HEK293 (cell line): ENCODE data around the gene NHLH1.

Experiments
- CTCF ChIA-PET: fragments of 350-600 bp; formaldehyde crosslinking; extraction: SDS; loops from one replicate; lab custom pipeline; 2021; ENCODE audit warnings: antibody characterized with exemption; lab: Yijun Ruan, JAX
- POLR2A ChIA-PET: fragments of 300-600 bp; formaldehyde crosslinking; extraction: SDS; loops from one replicate; lab custom pipeline; 2020; ENCODE audit warnings: antibody characterized with exemption, inconsistent platforms; lab: Yijun Ruan, JAX
- H3K27ac ChIP-seq: fragments of 200-500 bp; sonication (Bioruptor generic); 2 replicates; pipeline ENCODE4 v1.5.1; 2014; ENCODE audit warnings: low read depth, low read length, control low read depth, inconsistent platforms; ENCODE audit errors: extremely low read depth
- H3K36me3 ChIP-seq, 2 experiments: fragments of 200-500 bp in 1 of 2; sonication (Bioruptor generic) in 1 of 2; 1 replicate in 1 of 2; 2 replicates in 1 of 2; pipeline ENCODE4 v1.5.1; 2014 to 2017; ENCODE audit warnings: inconsistent platforms in 2 of 2, low read length in 2 of 2; ENCODE audit not compliant: control insufficient read depth in 2 of 2, insufficient read depth in 1 of 2
- H3K4me1 ChIP-seq: fragments of 200-500 bp; sonication (Bioruptor generic); 2 replicates; pipeline ENCODE4 v1.5.1; 2014; ENCODE audit warnings: mild to moderate bottlenecking, low read length, inconsistent platforms; ENCODE audit not compliant: control insufficient read depth, insufficient read depth
- H3K4me3 ChIP-seq: 2 replicates; pipeline ENCODE4 v1.5.1; 2011; ENCODE audit warnings: low read depth, mild to moderate bottlenecking, control low read depth, low read length, moderate library complexity
- H3K9me3 ChIP-seq: fragments of 200-500 bp; sonication (Bioruptor generic); 2 replicates; pipeline ENCODE4 v1.5.1; 2014; ENCODE audit warnings: low read depth, low read length, inconsistent platforms; ENCODE audit not compliant: control insufficient read depth, insufficient read depth
- BCL11B ChIP-seq: fragments of 450-650 bp; formaldehyde crosslinking; IDR thresholded peaks from 2 replicates; pipeline ENCODE4 v1.5.1; 2016; ENCODE audit warnings: low read depth, missing biosample characterization, missing genetic modification characterization
- KLF9 ChIP-seq: fragments of 450-650 bp; formaldehyde crosslinking; IDR thresholded peaks from 2 replicates; pipeline ENCODE4 v1.5.1; 2016; ENCODE audit warnings: missing biosample characterization, missing genetic modification characterization, low read depth
- OSR2 ChIP-seq: fragments of 450-650 bp; formaldehyde crosslinking; IDR thresholded peaks from 2 replicates; pipeline ENCODE4 v1.5.1; 2016; ENCODE audit warnings: missing biosample characterization, missing genetic modification characterization
- REST ChIP-seq: fragments of 450-650 bp; formaldehyde crosslinking; IDR thresholded peaks from 2 replicates; pipeline ENCODE4 v1.5.1; 2016; ENCODE audit warnings: missing biosample characterization, missing genetic modification characterization
- ZBTB17 ChIP-seq: fragments of 450-650 bp; formaldehyde crosslinking; IDR thresholded peaks from 2 replicates; pipeline ENCODE4 v1.5.1; 2016; ENCODE audit warnings: missing biosample characterization, missing genetic modification characterization
- ZNF2 ChIP-seq: fragments of 450-650 bp; formaldehyde crosslinking; IDR thresholded peaks from 2 replicates; pipeline ENCODE4 v1.5.1; 2016; ENCODE audit warnings: missing biosample characterization, missing genetic modification characterization
- ZNF341 ChIP-seq: fragments of 450-650 bp; formaldehyde crosslinking; IDR thresholded peaks from 2 replicates; pipeline ENCODE4; 2016; ENCODE audit warnings: low read depth, missing biosample characterization, missing genetic modification characterization
- ZNF37A ChIP-seq: fragments of 450-650 bp; IDR thresholded peaks from 2 replicates; pipeline ENCODE4 v1.5.1; 2018; ENCODE audit warnings: missing biosample characterization, missing genetic modification characterization
- ZNF473 ChIP-seq: fragments of 450-650 bp; formaldehyde crosslinking; IDR thresholded peaks from 2 replicates; pipeline ENCODE4 v1.5.1; 2017; ENCODE audit warnings: missing biosample characterization, missing genetic modification characterization
- ZNF501 ChIP-seq: fragments of 450-650 bp; formaldehyde crosslinking; IDR thresholded peaks from 2 replicates; pipeline ENCODE4 v1.5.1; 2016; ENCODE audit warnings: missing biosample characterization, missing genetic modification characterization
- ZNF513 ChIP-seq: fragments of 450-650 bp; IDR thresholded peaks from 2 replicates; pipeline ENCODE4 v1.5.1; 2018; ENCODE audit warnings: missing biosample characterization, missing genetic modification characterization
- ZNF521 ChIP-seq: fragments of 450-650 bp; formaldehyde crosslinking; IDR thresholded peaks from 2 replicates; pipeline ENCODE4 v1.5.1; 2017; ENCODE audit warnings: missing biosample characterization, mild to moderate bottlenecking, missing genetic modification characterization
- ZNF555 ChIP-seq: fragments of 450-650 bp; formaldehyde crosslinking; conservative IDR thresholded peaks from 2 replicates; pipeline ENCODE4 v1.5.1; 2017; ENCODE audit warnings: missing biosample characterization, mild to moderate bottlenecking, missing genetic modification characterization, inconsistent platforms
- ZNF558 ChIP-seq: fragments of 450-650 bp; formaldehyde crosslinking; IDR thresholded peaks from 2 replicates; pipeline ENCODE4 v1.5.1; 2016; ENCODE audit warnings: missing biosample characterization, missing genetic modification characterization
- ZNF580 ChIP-seq: fragments of 450-650 bp; formaldehyde crosslinking; IDR thresholded peaks from 2 replicates; pipeline ENCODE4 v1.5.1; 2016; ENCODE audit warnings: missing biosample characterization, missing genetic modification characterization
- ZNF610 ChIP-seq: fragments of 450-650 bp; formaldehyde crosslinking; IDR thresholded peaks from 2 replicates; pipeline ENCODE4 v1.5.1; 2016; ENCODE audit warnings: missing biosample characterization, missing genetic modification characterization, borderline replicate concordance
- ZNF658 ChIP-seq: fragments of 450-650 bp; formaldehyde crosslinking; IDR thresholded peaks from 2 replicates; pipeline ENCODE4; 2016; ENCODE audit warnings: missing biosample characterization, missing genetic modification characterization
- ZNF677 ChIP-seq: fragments of 450-650 bp; IDR thresholded peaks from 2 replicates; pipeline ENCODE4 v1.5.0; 2018; ENCODE audit warnings: missing biosample characterization, mild to moderate bottlenecking, missing genetic modification characterization, moderate library complexity
- ZNF791 ChIP-seq: fragments of 450-650 bp; formaldehyde crosslinking; IDR thresholded peaks from 2 replicates; pipeline ENCODE4 v1.5.1; 2016; ENCODE audit warnings: missing biosample characterization, missing genetic modification characterization

Gene NHLH1

GRCh38 chr1:160371756-160372155, 4.9 kb downstream of the NHLH1 start:
- ChIA-PET CTCF (interaction anchor here (0.5 to 1.6 kb wide), 5 partner anchors 19 to 329 kb away, joined by 3 to 7 read pairs (median 3); no protein-coding TSS in a partner anchor), POLR2A (no interaction called here)
- Histone ChIP-seq H3K27ac (no peak overlapping the region), H3K4me3 (no peak overlapping the region), H3K4me1 (no peaks in the 10 kb centered on the region), H3K9me3 (no peaks in the 10 kb centered on the region), H3K36me3 (no peaks in the 10 kb centered on the region)
- TF ChIP-seq ZNF658 (tag by site-specific recombination) (no peak), ZNF610 (tag by site-specific recombination) (no peak), ZNF791 (tag by site-specific recombination) (no peak)

- TF ChIP-seq ZNF555 (tag by site-specific recombination) (no peak), REST (peak; percentile 91)
- H3K4me3 ChIP-seq: no peak overlapping the region
- CTCF ChIA-PET: interaction anchor here (0.5 to 8.9 kb wide), 11 partner anchors 10 to 1066 kb away, joined by 3 to 175 read pairs (median 4); no protein-coding TSS in a partner anchor
These were observed 6.8 kb downstream of the NHLH1 start for GRCh38 chr1:160373696-160374095.

GRCh38 chr1:160374306-160375110, 7.6 kb downstream of the NHLH1 start:
- no peak overlapping the region for H3K27ac ChIP-seq
- TF ChIP-seq ZNF2 (tag by site-specific recombination) (no peak), ZNF37A (tag by site-specific recombination) (no peak), ZNF558 (tag by site-specific recombination) (no peak), ZNF677 (tag by site-specific recombination) (no peak), ZBTB17 (tag by site-specific recombination) (peak; percentile 41; the same call in 1 of the 2 replicates)
- TF ChIP-seq, all 188 proteins: peak for 1
- H3K4me3 ChIP-seq: no peak overlapping the region
- POLR2A ChIA-PET: interaction anchor here (1.5 kb wide), 1 partner anchor 12 kb away, joined by 7 read pairs; no protein-coding TSS in a partner anchor
- no peaks in the 10 kb centered on the region for H3K36me3 ChIP-seq
- CTCF ChIA-PET: interaction anchor here (0.6 to 8.9 kb wide), 12 partner anchors 10 to 1065 kb away, joined by 3 to 175 read pairs (median 5); no protein-coding TSS in a partner anchor
- H3K9me3 ChIP-seq: no peaks in the 10 kb centered on the region
- H3K4me1 ChIP-seq: no peaks in the 10 kb centered on the region

More at GRCh38 chr1:160373696-160374095, 6.8 kb downstream of the NHLH1 start:
- H3K36me3 ChIP-seq: no peaks in the 10 kb centered on the region
- POLR2A ChIA-PET: interaction anchor here (0.7 to 1.5 kb wide), 2 partner anchors 11 to 1803 kb away, joined by 3 to 7 read pairs; no protein-coding TSS in a partner anchor
- H3K4me1 ChIP-seq: no peaks in the 10 kb centered on the region
- no peaks in the 10 kb centered on the region for H3K9me3 ChIP-seq
- H3K27ac ChIP-seq: no peak overlapping the region

GRCh38 chr1:160375788-160376524, 9.1 kb downstream of the NHLH1 start:
- CTCF ChIA-PET: interaction anchor here (0.6 to 8.9 kb wide), 46 partner anchors 8 to 760 kb away, joined by 3 to 175 read pairs (median 4); partner anchors contain the start of genes CASQ1, NCSTN and NHLH1
- POLR2A ChIA-PET: interaction anchor here (1.5 to 1.7 kb wide), 2 partner anchors 23 to 29 kb away, joined by 3 to 6 read pairs; no protein-coding TSS in a partner anchor
- no peaks in the 10 kb centered on the region for H3K9me3 ChIP-seq
- no peaks in the 10 kb centered on the region for H3K4me1 ChIP-seq
- H3K4me3 ChIP-seq: no peak overlapping the region
- no peaks in the 10 kb centered on the region for H3K36me3 ChIP-seq
- H3K27ac ChIP-seq: no peak overlapping the region
- TF ChIP-seq ZNF580 (tag by site-specific recombination) (no peak), OSR2 (0 out of 2 replicates have a peak, but pooled peaks have one; percentile 21), ZNF473 (tag by site-specific recombination) (no peak), KLF9 (tag by site-specific recombination) (no peak), ZNF501 (tag by site-specific recombination) (no peak), ZNF521 (tag by site-specific recombination) (no peak), ZNF513 (tag by site-specific recombination) (no peak), BCL11B (no peak), ZNF341 (tag by site-specific recombination) (no peak)
